Smooth muscle cell (in vitro differentiated cells): ENCODE results near the gene MPDZ. TPM values are rescaled to one million over a fixed set of nuclear protein-coding genes. Genes with fewer than 3 reads are reported as not detected.

ENCODE experiments used
- DNase-seq: peaks from one replicate; lab custom pipeline; 2025; ENCODE audit not compliant: unreplicated experiment; lab: John Stamatoyannopoulos, UW
- H2AFZ ChIP-seq: fragments of 200-600 bp; sonication (generic); 2 replicates; pipeline ENCODE4 v1.6.0; 2016; ENCODE audit warnings: antibody characterized with exemption, low read depth, mild to moderate bottlenecking
- H3F3A ChIP-seq: fragments of 200-600 bp; sonication (generic); 2 replicates; pipeline ENCODE4 v1.6.0; 2017; ENCODE audit warnings: antibody characterized with exemption, low read depth
- H3K27ac ChIP-seq: fragments of 200-600 bp; sonication (generic); 2 replicates; pipeline ENCODE4 v1.5.1; 2016; ENCODE audit warnings: low read depth, mild to moderate bottlenecking
- H3K27me3 ChIP-seq: fragments of 200-600 bp; sonication (generic); 2 replicates; pipeline ENCODE4 v1.6.1; 2016; ENCODE audit warnings: low read depth, mild to moderate bottlenecking
- H3K36me3 ChIP-seq: fragments of 200-600 bp; sonication (generic); 2 replicates; pipeline ENCODE4 v1.5.1; 2016; ENCODE audit warnings: low read depth
- H3K4me1 ChIP-seq: fragments of 200-600 bp; sonication (generic); 2 replicates; pipeline ENCODE4 v1.5.1; 2016; ENCODE audit warnings: low read depth
- H3K4me2 ChIP-seq: fragments of 200-600 bp; sonication (generic); 2 replicates; pipeline ENCODE4 v1.6.0; 2016; ENCODE audit warnings: mild to moderate bottlenecking
- H3K4me3 ChIP-seq: fragments of 200-600 bp; sonication (generic); 2 replicates; pipeline ENCODE4 v1.5.1; 2016; ENCODE audit warnings: mild to moderate bottlenecking
- H3K79me2 ChIP-seq: fragments of 200-600 bp; sonication (generic); 2 replicates; pipeline ENCODE4 v1.6.0; 2016; ENCODE audit warnings: low read depth, mild to moderate bottlenecking
- H3K9ac ChIP-seq: fragments of 200-600 bp; sonication (generic); 2 replicates; pipeline ENCODE4 v1.6.0; 2016; ENCODE audit warnings: low read depth
- H3K9me3 ChIP-seq: fragments of 200-600 bp; sonication (generic); replicated peaks from 2 replicates; pipeline ENCODE4 v1.5.1; 2016; ENCODE audit warnings: low read depth
- H4K20me1 ChIP-seq: fragments of 200-600 bp; sonication (generic); 2 replicates; pipeline ENCODE4 v1.6.0; 2016; ENCODE audit warnings: low read depth
- CTCF ChIP-seq: fragments of 200-600 bp; sonication (generic); IDR thresholded peaks from 2 replicates; pipeline ENCODE4 v1.5.1; 2017; ENCODE audit warnings: borderline replicate concordance, mild to moderate bottlenecking, antibody characterized with exemption; ENCODE audit not compliant: insufficient read depth, poor library complexity, severe bottlenecking
- WGBS: methylation state at CpG from one replicate; pipeline ENCODE4 v1.1.7; 2016; ENCODE audit warnings: low lambda C conversion rate; 5-methylcytosine and 5-hydroxymethylcytosine counted together
- polyA plus RNA-seq: library from polyadenylated mRNA; unstranded; fragments of >200 nt; fragmentation: Nextera tagmentation; extraction: Ambion mirVana; gene quantifications from 2 replicates; pipeline ENCODE4 v1.2.1, GENCODE V29; 2016
- total RNA-seq: library from RNA; depleted of rRNA; stranded (reverse); fragments of >200 nt; gene quantifications from 2 replicates; pipeline ENCODE4 v1.2.3, GENCODE V29; 2014

MPDZ gene
- total and polyA plus RNA-seq, 2 experiments from 2014 or later = 16.2 to 69.5 TPM

GRCh38 chr9:13209498-13209897 lies 70.0 kb downstream of the MPDZ start:
- Histone ChIP-seq H3K27me3 (no peaks in the 10 kb centered on the region), H3K36me3 (peaks cover 7% of the 10 kb centered on the region), H3K9me3 (no peaks in the 10 kb centered on the region), H4K20me1 (no peaks in the 10 kb centered on the region), H2AFZ (no peak overlapping the region), H3K79me2 (no peaks in the 10 kb centered on the region), H3K4me2 (no peak overlapping the region), H3K4me3 (no peak overlapping the region), H3K4me1 (no peaks in the 10 kb centered on the region), H3F3A (no peaks in the 10 kb centered on the region), H3K27ac (no peak overlapping the region), H3K9ac (no peak overlapping the region)
- WGBS = 81% methylated on average over 3 of the region's 3 CpGs
- no peak for TF ChIP-seq CTCF
- DNase-seq = no peak

GRCh38 chr9:13205824-13206223 lies 73.7 kb downstream of the MPDZ start:
- DNase-seq = no peak
- Histone ChIP-seq H3K9ac (no peak overlapping the region), H3F3A (no peaks in the 10 kb centered on the region), H4K20me1 (no peaks in the 10 kb centered on the region), H3K4me2 (no peak overlapping the region), H3K4me1 (no peaks in the 10 kb centered on the region), H3K4me3 (no peak overlapping the region), H3K9me3 (no peaks in the 10 kb centered on the region), H3K27ac (no peak overlapping the region), H3K79me2 (no peaks in the 10 kb centered on the region), H3K27me3 (no peaks in the 10 kb centered on the region), H2AFZ (no peak overlapping the region), H3K36me3 (peaks cover 10% of the 10 kb centered on the region)
- 89% methylated on average over 3 of the region's 3 CpGs for WGBS
- TF ChIP-seq CTCF = no peak

GRCh38 chr9:13190040-13190439 lies 89.5 kb downstream of the MPDZ start:
- Histone ChIP-seq H3F3A (no peaks in the 10 kb centered on the region), H3K9ac (no peak overlapping the region), H3K79me2 (no peaks in the 10 kb centered on the region), H4K20me1 (no peaks in the 10 kb centered on the region), H3K9me3 (no peaks in the 10 kb centered on the region), H2AFZ (no peak overlapping the region), H3K4me3 (no peak overlapping the region), H3K27ac (no peak overlapping the region), H3K36me3 (peaks cover 14% of the 10 kb centered on the region), H3K27me3 (no peaks in the 10 kb centered on the region), H3K4me1 (no peaks in the 10 kb centered on the region), H3K4me2 (no peak overlapping the region)
- TF ChIP-seq CTCF = no peak
- no peak for DNase-seq
- 94% methylated on average over 4 of the region's 4 CpGs for WGBS

- no peaks in the 10 kb centered on the region for H3K79me2 ChIP-seq
- no peaks in the 10 kb centered on the region for H3K27me3 ChIP-seq
- no peaks in the 10 kb centered on the region for H4K20me1 ChIP-seq
- no peak for DNase-seq
- no peak overlapping the region for H2AFZ ChIP-seq
- H3F3A ChIP-seq = no peaks in the 10 kb centered on the region
- H3K27ac ChIP-seq = no peak overlapping the region
- no peak overlapping the region for H3K9ac ChIP-seq
- H3K36me3 ChIP-seq = peaks cover 14% of the 10 kb centered on the region
- no peaks in the 10 kb centered on the region for H3K9me3 ChIP-seq
- no peak overlapping the region for H3K4me2 ChIP-seq
- H3K4me1 ChIP-seq = no peaks in the 10 kb centered on the region
- TF ChIP-seq CTCF = no peak
- no peak overlapping the region for H3K4me3 ChIP-seq
These were observed 90.1 kb downstream of the MPDZ start for GRCh38 chr9:13189362-13189761.
